HFFc6 (cell line): Measurements from ENCODE around the gene ADGRG1. TPM values are rescaled to one million over a fixed set of nuclear protein-coding genes. Genes with fewer than 3 reads are reported as not detected.

Source experiments
- DNase-seq: peaks from one replicate; pipeline ENCODE4 v3.0.0-alpha.2; 2018
- H3K27ac Mint-ChIP-seq: 2 replicates; pipeline ENCODE4 v1.8.0; 2020; ENCODE audit warnings: mild to moderate bottlenecking, mixed read lengths
- H3K27me3 Mint-ChIP-seq: 2 replicates; pipeline ENCODE4 v1.8.0; 2021; ENCODE audit warnings: mild to moderate bottlenecking, moderate library complexity, mixed read lengths; ENCODE audit not compliant: insufficient read depth
- H3K36me3 Mint-ChIP-seq: 2 replicates; pipeline ENCODE4 v1.8.0; 2021; ENCODE audit warnings: low read depth, mixed read lengths
- H3K4me1 Mint-ChIP-seq: 2 replicates; pipeline ENCODE4 v1.8.0; 2020; ENCODE audit warnings: low read depth, mixed read lengths
- H3K4me3 Mint-ChIP-seq: 2 replicates; pipeline ENCODE4 v1.8.0; 2020; ENCODE audit warnings: mild to moderate bottlenecking, moderate library complexity, mixed read lengths
- H3K9me3 Mint-ChIP-seq: 2 replicates; pipeline ENCODE4 v1.8.0; 2020; ENCODE audit warnings: mild to moderate bottlenecking, mixed read lengths
- total RNA-seq, 6 experiments: library from RNA; stranded (reverse); fragmentation: NEBNext Ultra II Directional; extraction: Animal tissue kit (Norgen Biotek cat#: 25700); gene quantifications; 2 replicates in 1 of 6; 3 replicates in 5 of 6; pipeline ENCODE4 v1.2.3, GENCODE V29; 2021
- TF ChIP-seq, protein P1 (sequence below): fragments of 200-600 bp; sonication (generic); IDR thresholded peaks from 2 replicates; pipeline ENCODE4 v1.5.0; 2021; ENCODE audit warnings: antibody characterized with exemption, mild to moderate bottlenecking

Gene ADGRG1
- total RNA-seq, 6 experiments from 2014 or later = 0.18 to 1.4 (median 0.50) TPM

DNA sequence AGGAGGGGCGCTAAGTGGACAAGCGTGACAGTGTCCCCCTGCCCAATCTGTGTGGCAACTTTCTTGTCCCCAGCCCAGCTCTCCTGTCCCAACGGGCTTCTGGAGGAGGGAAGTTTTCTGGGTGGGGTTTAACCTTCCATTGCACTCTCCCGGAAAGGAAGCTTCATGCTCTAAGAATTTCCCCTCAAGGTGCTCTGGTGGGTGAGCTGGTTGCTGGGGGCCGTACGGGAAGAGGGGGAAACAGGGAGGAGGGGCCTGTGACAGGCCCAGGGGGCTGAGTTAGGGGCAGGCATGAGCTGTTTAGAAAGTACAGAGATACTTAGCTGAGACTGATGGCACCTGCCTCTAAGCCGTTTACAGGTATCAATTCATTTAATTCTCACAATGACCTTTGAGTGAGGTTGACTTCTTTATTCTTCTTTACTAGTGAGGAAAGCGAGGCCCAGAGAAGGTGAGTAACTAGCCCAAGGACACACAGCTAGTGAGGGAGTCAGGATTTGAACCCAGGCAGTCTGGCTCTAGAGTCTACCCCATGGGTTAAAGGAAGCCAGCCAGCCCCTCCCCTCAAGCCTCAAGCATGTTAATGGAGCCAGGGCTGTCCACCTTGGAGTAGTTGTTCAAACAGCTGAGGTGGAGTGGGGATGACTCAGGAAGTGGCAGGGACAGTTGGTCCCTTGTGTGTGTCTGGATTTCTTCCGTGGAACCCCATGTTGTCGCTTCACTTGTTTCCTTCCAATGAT lies 18.9 kb downstream of the ADGRG1 start:
- no peak overlapping the region for H3K4me3 Mint-ChIP-seq
- H3K27me3 Mint-ChIP-seq = peaks cover 7% of the 10 kb centered on the region
- no peaks in the 10 kb centered on the region for H3K9me3 Mint-ChIP-seq
- H3K4me1 Mint-ChIP-seq = peaks cover 31% of the 10 kb centered on the region
- DNase-seq = no peak
- TF ChIP-seq, protein P1, sequence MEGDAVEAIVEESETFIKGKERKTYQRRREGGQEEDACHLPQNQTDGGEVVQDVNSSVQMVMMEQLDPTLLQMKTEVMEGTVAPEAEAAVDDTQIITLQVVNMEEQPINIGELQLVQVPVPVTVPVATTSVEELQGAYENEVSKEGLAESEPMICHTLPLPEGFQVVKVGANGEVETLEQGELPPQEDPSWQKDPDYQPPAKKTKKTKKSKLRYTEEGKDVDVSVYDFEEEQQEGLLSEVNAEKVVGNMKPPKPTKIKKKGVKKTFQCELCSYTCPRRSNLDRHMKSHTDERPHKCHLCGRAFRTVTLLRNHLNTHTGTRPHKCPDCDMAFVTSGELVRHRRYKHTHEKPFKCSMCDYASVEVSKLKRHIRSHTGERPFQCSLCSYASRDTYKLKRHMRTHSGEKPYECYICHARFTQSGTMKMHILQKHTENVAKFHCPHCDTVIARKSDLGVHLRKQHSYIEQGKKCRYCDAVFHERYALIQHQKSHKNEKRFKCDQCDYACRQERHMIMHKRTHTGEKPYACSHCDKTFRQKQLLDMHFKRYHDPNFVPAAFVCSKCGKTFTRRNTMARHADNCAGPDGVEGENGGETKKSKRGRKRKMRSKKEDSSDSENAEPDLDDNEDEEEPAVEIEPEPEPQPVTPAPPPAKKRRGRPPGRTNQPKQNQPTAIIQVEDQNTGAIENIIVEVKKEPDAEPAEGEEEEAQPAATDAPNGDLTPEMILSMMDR = no peak
- H3K36me3 Mint-ChIP-seq = no peaks in the 10 kb centered on the region
- H3K27ac Mint-ChIP-seq = no peak overlapping the region

DNA sequence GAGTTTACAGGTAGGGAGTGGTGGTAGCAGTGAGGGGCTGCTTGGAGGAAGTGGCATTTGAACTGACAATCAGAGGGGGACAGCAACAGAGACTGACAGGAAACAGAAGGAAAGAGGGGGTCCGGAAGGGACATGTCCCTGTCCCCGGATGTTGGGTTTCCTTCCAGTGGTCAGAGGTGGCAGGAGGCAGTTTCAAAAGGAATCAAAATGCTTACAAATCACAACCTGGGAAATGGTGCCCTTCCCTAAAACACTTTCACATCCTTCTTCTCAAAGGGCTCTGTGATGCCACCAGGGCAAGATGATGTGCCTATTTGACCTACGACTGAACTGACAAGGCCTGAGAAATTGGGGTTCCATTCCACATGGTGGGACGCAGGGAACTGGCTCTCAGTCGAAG lies 19.7 kb downstream of the ADGRG1 start:
- Mint-ChIP-seq H3K36me3 (no peaks in the 10 kb centered on the region), H3K27ac (no peak overlapping the region), H3K27me3 (peaks cover 7% of the 10 kb centered on the region), H3K4me1 (peaks cover 25% of the 10 kb centered on the region), H3K9me3 (no peaks in the 10 kb centered on the region), H3K4me3 (no peak overlapping the region)
- DNase-seq = no peak
- TF ChIP-seq, protein P1 = no peak

DNA sequence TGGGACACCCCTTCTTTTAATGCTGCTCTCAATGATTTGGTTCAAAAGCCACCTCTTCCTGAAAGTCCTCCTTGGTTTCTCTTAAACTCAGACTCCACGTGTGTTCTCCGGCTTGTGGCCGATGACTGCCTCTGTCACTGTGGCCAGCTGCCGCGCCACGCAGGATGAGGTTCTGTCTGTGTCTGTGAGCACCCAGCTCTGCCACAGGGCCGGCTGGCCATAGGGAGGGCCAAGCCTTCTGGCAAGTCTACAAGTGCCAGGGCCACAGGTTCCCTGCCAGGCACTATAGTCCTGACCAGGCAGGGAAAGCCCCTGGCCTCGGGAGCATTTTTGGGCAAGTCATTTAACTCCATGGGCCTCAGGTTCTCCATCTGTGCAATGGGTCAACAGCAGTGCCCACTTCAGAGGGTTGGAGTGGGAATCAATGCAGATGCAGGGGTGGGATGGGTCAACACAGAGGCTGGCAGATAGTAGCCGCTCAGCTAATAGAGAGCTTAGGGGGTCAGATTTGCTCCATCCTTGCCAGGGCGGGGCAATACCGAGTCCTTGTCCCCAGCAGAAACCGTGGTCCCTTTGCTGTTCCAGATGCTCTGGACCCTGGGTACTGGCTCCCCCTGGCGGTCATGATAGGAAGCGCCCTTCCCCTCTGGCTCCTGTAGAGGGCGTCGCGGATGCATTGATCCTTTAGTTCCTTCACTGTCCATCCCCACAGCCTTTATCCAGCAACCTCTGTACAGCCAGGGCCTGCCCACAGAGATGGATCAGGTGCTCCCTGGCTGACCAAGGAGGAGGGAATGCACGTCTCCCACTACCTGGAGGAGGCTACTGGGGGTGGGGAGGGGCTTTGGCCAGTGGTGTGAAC lies 20.4 kb downstream of the ADGRG1 start:
- Mint-ChIP-seq H3K4me1 (peaks cover 20% of the 10 kb centered on the region), H3K9me3 (no peaks in the 10 kb centered on the region)
- TF ChIP-seq, protein P1 = peak; percentile 100

DNA sequence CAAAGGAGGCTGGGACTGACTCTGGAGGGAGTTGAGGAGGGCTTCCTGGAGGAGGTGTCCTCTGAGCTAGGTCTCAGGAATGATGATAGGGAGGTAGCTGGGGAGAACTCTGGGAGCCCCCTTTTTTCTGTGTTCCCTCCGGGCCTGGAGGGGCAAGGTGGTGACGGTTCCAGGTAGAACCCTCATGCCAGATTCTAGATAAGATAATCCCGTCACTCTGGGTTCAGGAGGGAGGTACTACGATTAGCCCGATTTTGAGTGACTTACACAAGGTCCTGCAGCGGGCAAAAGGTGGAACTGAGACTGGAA lies 21.0 kb downstream of the ADGRG1 start:
- Mint-ChIP-seq H3K9me3 (no peaks in the 10 kb centered on the region), H3K36me3 (no peaks in the 10 kb centered on the region), H3K4me3 (no peak overlapping the region), H3K4me1 (peaks cover 20% of the 10 kb centered on the region), H3K27ac (no peak overlapping the region), H3K27me3 (peaks cover 9% of the 10 kb centered on the region)
- DNase-seq = no peak
- TF ChIP-seq, protein P1 = no peak; the same call in 1 of the 2 replicates

More for the DNA sequence above, 20.4 kb downstream of the ADGRG1 start:
- no peak overlapping the region for H3K27ac Mint-ChIP-seq
- peaks cover 9% of the 10 kb centered on the region for H3K27me3 Mint-ChIP-seq
- peak; percentile 60 for DNase-seq
- H3K36me3 Mint-ChIP-seq = no peaks in the 10 kb centered on the region
- H3K4me3 Mint-ChIP-seq = no peak overlapping the region

DNA sequence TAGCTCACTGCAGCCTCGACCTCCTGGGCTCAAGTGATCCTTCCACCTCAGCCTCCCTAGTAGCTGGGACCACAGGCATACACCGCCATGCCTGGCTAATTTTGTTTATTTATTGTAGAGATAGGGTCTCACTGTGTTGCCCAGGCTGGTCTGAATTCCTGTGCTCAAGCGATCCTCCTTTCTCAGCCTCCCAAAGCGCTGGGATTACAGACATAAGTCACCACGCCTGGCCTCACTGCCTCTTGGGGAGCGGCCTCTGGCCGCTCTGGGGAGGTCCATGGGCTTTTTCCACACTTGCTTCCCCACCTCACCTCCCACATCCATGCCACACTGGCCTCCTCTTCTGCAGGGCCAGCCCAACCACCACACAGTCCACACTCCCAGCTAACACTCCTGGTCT lies 21.4 kb downstream of the ADGRG1 start:
- no peak for DNase-seq
- Mint-ChIP-seq H3K4me3 (no peak overlapping the region), H3K27me3 (peaks cover 10% of the 10 kb centered on the region), H3K27ac (no peak overlapping the region), H3K9me3 (no peaks in the 10 kb centered on the region), H3K4me1 (peaks cover 23% of the 10 kb centered on the region), H3K36me3 (no peaks in the 10 kb centered on the region)
- TF ChIP-seq, protein P1 = no peak
